ENCODE data around the gene NDUFAF2.
A peak's percentile ranks its signal among the peaks of the same experiment; 100 is the strongest.

The NDUFAF2 gene

GRCh38 chr5:61051267-61051666 lies 106.3 kb downstream of the NDUFAF2 start:
- TF ChIP-seq EZH2phosphoT487 (IDR thresholded peaks at IDR 0.05; ENCODE audit: low read depth) = no peak
- no peak for TF ChIP-seq CTCF (IDR thresholded peaks at IDR 0.05; ENCODE audit: low read depth, low read length)
- no peaks in the 10 kb centered on the region for H4K20me1 ChIP-seq (ENCODE audit: insufficient read depth, low read length)
- H3K4me1 ChIP-seq (ENCODE audit: low read length) = no peaks in the 10 kb centered on the region
- no peak overlapping the region for H3K4me3 ChIP-seq (ENCODE audit: low read length)
- no peaks in the 10 kb centered on the region for H3K27me3 ChIP-seq (ENCODE audit: low read depth, low read length)
- no peak overlapping the region for H3K9ac ChIP-seq (ENCODE audit: low read length)
- no peak overlapping the region for H3K4me2 ChIP-seq (ENCODE audit: low read length)
- no peak overlapping the region for H3K27ac ChIP-seq (ENCODE audit: low read length)
- no peaks in the 10 kb centered on the region for H3K79me2 ChIP-seq (ENCODE audit: low read length)
- H3K9me3 ChIP-seq (ENCODE audit: insufficient read depth, low read length) = no peaks in the 10 kb centered on the region
- H3K36me3 ChIP-seq (replicated peaks; ENCODE audit: low read depth, low read length) = no peaks in the 10 kb centered on the region
- no peak overlapping the region for H2AFZ ChIP-seq (ENCODE audit: low read depth, low read length)

- Histone ChIP-seq H3K4me3 (ENCODE audit: low read length) (no peak overlapping the region), H2AFZ (ENCODE audit: low read depth, low read length) (no peak overlapping the region), H3K79me2 (ENCODE audit: low read length) (no peaks in the 10 kb centered on the region), H3K27me3 (ENCODE audit: low read depth, low read length) (no peaks in the 10 kb centered on the region), H3K36me3 (replicated peaks; ENCODE audit: low read depth, low read length) (no peaks in the 10 kb centered on the region), H3K27ac (ENCODE audit: low read length) (no peak overlapping the region), H3K9me3 (ENCODE audit: insufficient read depth, low read length) (no peaks in the 10 kb centered on the region), H4K20me1 (ENCODE audit: insufficient read depth, low read length) (no peaks in the 10 kb centered on the region), H3K4me2 (ENCODE audit: low read length) (no peak overlapping the region), H3K4me1 (ENCODE audit: low read length) (no peaks in the 10 kb centered on the region), H3K9ac (ENCODE audit: low read length) (no peak overlapping the region)
- TF ChIP-seq CTCF (IDR thresholded peaks at IDR 0.05; ENCODE audit: low read depth, low read length) (no peak), EZH2phosphoT487 (IDR thresholded peaks at IDR 0.05; ENCODE audit: low read depth) (no peak)
These were observed 107.9 kb downstream of the NDUFAF2 start for GRCh38 chr5:61052882-61053281.

DNA sequence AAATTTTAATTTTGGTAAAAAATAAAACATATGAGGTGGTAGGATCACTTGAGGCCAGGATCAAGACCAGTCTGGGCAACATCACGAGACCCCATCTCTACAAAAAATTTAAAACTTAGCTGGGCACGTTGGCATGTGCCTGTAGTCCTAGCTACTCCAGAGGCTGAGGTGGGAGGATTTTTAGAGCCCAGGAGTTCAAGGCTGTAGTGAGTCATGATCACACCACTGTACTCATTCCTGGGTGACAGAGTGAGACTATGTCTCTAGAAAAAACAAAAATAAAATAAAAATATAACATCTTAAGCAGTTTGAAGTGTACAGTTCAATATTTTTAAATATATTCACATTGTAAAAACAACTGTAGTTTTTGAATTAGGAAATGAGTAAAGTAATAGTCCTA lies 108.9 kb downstream of the NDUFAF2 start:
- Histone ChIP-seq H3K27ac (ENCODE audit: low read length) (no peak overlapping the region), H2AFZ (ENCODE audit: low read depth, low read length) (no peak overlapping the region), H3K9me3 (ENCODE audit: insufficient read depth, low read length) (no peaks in the 10 kb centered on the region), H4K20me1 (ENCODE audit: insufficient read depth, low read length) (no peaks in the 10 kb centered on the region), H3K36me3 (replicated peaks; ENCODE audit: low read depth, low read length) (no peaks in the 10 kb centered on the region), H3K4me2 (ENCODE audit: low read length) (no peak overlapping the region), H3K27me3 (ENCODE audit: low read depth, low read length) (no peaks in the 10 kb centered on the region), H3K4me1 (ENCODE audit: low read length) (no peaks in the 10 kb centered on the region), H3K4me3 (ENCODE audit: low read length) (no peak overlapping the region), H3K9ac (ENCODE audit: low read length) (no peak overlapping the region), H3K79me2 (ENCODE audit: low read length) (no peaks in the 10 kb centered on the region)
- no peak for TF ChIP-seq EZH2phosphoT487 (IDR thresholded peaks at IDR 0.05; ENCODE audit: low read depth)
- no peak for TF ChIP-seq CTCF (IDR thresholded peaks at IDR 0.05; ENCODE audit: low read depth, low read length)

- Histone ChIP-seq H3K27ac (ENCODE audit: low read length) (no peak overlapping the region), H4K20me1 (ENCODE audit: insufficient read depth, low read length) (no peaks in the 10 kb centered on the region), H3K9me3 (ENCODE audit: insufficient read depth, low read length) (no peaks in the 10 kb centered on the region), H3K36me3 (replicated peaks; ENCODE audit: low read depth, low read length) (no peaks in the 10 kb centered on the region), H3K4me2 (ENCODE audit: low read length) (no peak overlapping the region), H3K4me3 (ENCODE audit: low read length) (no peak overlapping the region), H3K9ac (ENCODE audit: low read length) (no peak overlapping the region), H2AFZ (ENCODE audit: low read depth, low read length) (no peak overlapping the region), H3K27me3 (ENCODE audit: low read depth, low read length) (no peaks in the 10 kb centered on the region), H3K79me2 (ENCODE audit: low read length) (no peaks in the 10 kb centered on the region), H3K4me1 (ENCODE audit: low read length) (no peaks in the 10 kb centered on the region)
- TF ChIP-seq CTCF (IDR thresholded peaks at IDR 0.05; ENCODE audit: low read depth, low read length) (peak; percentile 65), EZH2phosphoT487 (IDR thresholded peaks at IDR 0.05; ENCODE audit: low read depth) (no peak)
These were observed 110.5 kb downstream of the NDUFAF2 start for GRCh38 chr5:61055434-61056006.
